HG03066 (cell line): ENCODE results near the gene FMNL1.

Experiments
- ATAC-seq: cut with Tn5 transposase; IDR thresholded peaks from one replicate; pipeline ENCODE4 v1.9.1; 2021; ENCODE audit warnings: low read depth; ENCODE audit not compliant: unreplicated experiment

Gene FMNL1

DNA sequence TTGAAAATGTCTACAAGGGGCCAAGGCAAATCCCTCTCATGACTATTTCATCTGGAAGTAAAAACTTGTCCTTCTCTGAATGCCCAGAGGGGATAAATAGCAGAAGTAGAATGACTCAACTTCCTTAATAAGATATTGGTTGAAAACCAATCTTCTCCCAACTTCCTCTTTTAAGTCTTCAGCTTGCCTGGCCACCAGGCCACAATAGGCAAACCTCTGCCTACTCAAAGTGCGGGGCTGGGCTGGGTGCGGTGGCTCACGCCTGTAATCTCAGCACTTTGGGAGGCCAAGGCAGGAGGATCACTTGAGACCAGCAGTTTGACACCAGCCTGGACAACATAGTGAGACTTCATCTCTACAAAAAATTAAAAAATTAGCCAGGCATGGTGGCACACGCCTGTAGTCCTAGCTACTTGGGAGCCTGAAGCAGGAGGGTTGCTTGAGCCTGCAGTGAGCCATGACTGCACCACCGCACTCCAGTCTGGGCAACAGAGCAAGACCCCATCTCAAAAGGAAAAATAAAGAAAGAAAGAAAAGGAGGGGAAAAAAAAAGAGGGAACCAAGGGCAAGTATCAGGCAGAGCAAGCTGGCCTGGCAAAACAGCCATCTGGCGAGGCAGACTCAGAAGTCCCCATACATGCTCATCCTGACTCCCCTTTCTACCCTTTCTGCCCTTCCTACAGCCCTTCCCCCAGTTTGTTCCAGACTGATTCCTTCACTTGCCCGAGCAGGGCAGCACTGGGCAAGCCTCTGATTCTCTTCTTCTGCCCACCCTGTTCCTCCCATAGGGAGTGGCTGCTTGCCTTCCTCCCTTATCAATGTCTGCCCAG, 74.5 kb downstream of the FMNL1 start:
- ATAC-seq = no peak

- no peak for ATAC-seq
Measured at GRCh38 chr17:45296833-45297124, 75.1 kb downstream of the FMNL1 start.
